PC-9 (cell line): ENCODE data around the gene ANGPTL7.

ENCODE experiments used
- EZH2 ChIP-seq: fragments of 200-600 bp; sonication (generic); IDR thresholded peaks from 2 replicates; pipeline ENCODE4 v1.8.0; 2017; ENCODE audit warnings: antibody characterized with exemption, low read depth
- TF ChIP-seq, protein P1 (sequence below): fragments of 200-600 bp; sonication (generic); conservative IDR thresholded peaks from 2 replicates; pipeline ENCODE4 v1.6.1; 2017; ENCODE audit warnings: mixed run types, antibody characterized with exemption, mild to moderate bottlenecking, moderate library complexity

DNA sequence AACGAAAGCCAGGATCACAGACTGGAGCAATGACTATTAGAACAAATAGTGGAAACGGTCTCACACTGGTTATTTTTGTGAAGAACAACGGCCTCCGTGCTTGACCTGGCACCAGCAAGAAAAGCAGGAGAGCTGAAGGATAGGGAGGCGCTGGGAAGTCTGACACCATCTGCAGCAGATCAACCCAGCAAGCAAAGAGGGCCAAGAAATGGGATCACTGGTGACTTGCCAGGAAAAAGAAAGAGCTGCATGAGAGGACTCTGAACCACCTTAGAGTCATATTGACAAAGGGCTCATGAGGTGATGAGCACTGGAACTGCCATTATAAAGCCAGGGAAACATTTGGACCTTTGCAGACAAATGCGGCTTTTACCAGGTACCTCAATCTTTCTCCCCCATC lies 48.2 kb downstream of the ANGPTL7 start:
- TF ChIP-seq, protein P1, sequence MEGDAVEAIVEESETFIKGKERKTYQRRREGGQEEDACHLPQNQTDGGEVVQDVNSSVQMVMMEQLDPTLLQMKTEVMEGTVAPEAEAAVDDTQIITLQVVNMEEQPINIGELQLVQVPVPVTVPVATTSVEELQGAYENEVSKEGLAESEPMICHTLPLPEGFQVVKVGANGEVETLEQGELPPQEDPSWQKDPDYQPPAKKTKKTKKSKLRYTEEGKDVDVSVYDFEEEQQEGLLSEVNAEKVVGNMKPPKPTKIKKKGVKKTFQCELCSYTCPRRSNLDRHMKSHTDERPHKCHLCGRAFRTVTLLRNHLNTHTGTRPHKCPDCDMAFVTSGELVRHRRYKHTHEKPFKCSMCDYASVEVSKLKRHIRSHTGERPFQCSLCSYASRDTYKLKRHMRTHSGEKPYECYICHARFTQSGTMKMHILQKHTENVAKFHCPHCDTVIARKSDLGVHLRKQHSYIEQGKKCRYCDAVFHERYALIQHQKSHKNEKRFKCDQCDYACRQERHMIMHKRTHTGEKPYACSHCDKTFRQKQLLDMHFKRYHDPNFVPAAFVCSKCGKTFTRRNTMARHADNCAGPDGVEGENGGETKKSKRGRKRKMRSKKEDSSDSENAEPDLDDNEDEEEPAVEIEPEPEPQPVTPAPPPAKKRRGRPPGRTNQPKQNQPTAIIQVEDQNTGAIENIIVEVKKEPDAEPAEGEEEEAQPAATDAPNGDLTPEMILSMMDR: no peak
- no peak for TF ChIP-seq EZH2
